Endodermal cell (in vitro differentiated cells): Measurements from ENCODE around the gene KIF16B. TPM values are rescaled to one million over a fixed set of nuclear protein-coding genes. Genes with fewer than 3 reads are reported as not detected.

Experiments
- DNase-seq: peaks from one replicate; pipeline ENCODE4 v3.0.0-alpha.2; 2017
- H3K27ac ChIP-seq: 2 replicates; pipeline ENCODE4 v1.5.1; 2013; ENCODE audit warnings: mild to moderate bottlenecking, low read depth, low read length, moderate library complexity
- H3K27me3 ChIP-seq: 2 replicates; pipeline ENCODE4 v1.6.1; 2013; ENCODE audit warnings: mild to moderate bottlenecking, low read length, moderate library complexity; ENCODE audit not compliant: insufficient read depth, control insufficient read depth, poor library complexity, severe bottlenecking
- H3K36me3 ChIP-seq: 2 replicates; pipeline ENCODE4 v1.7.0; 2013; ENCODE audit warnings: mild to moderate bottlenecking, low read length, moderate library complexity; ENCODE audit not compliant: control insufficient read depth, insufficient read depth
- H3K4me1 ChIP-seq: one replicate; pipeline ENCODE4 v1.7.0; 2013; ENCODE audit warnings: low read length; ENCODE audit not compliant: control insufficient read depth, insufficient read depth
- H3K4me3 ChIP-seq: 2 replicates; pipeline ENCODE4 v1.5.1; 2013; ENCODE audit warnings: mild to moderate bottlenecking, low read length, moderate library complexity
- H3K9ac ChIP-seq: 2 replicates; pipeline ENCODE4 v1.6.1; 2013; ENCODE audit warnings: mild to moderate bottlenecking, low read length, moderate library complexity; ENCODE audit not compliant: poor library complexity, severe bottlenecking; ENCODE audit errors: extremely low read depth
- H3K9me3 ChIP-seq: 2 replicates; pipeline ENCODE4 v1.6.1; 2013; ENCODE audit warnings: mild to moderate bottlenecking, low read length, moderate library complexity; ENCODE audit not compliant: control insufficient read depth
- H3K27ac Mint-ChIP-seq: 2 replicates; pipeline ENCODE4 v1.8.0; 2020; ENCODE audit warnings: mixed read lengths
- H3K27me3 Mint-ChIP-seq: 2 replicates; pipeline ENCODE4 v1.8.0; 2021; ENCODE audit warnings: mild to moderate bottlenecking, mixed read lengths; ENCODE audit not compliant: insufficient read depth
- H3K36me3 Mint-ChIP-seq: 2 replicates; pipeline ENCODE4 v1.8.0; 2020; ENCODE audit warnings: low read depth, mixed read lengths
- H3K4me1 Mint-ChIP-seq: 2 replicates; pipeline ENCODE4 v1.8.0; 2020; ENCODE audit warnings: mixed read lengths
- H3K4me3 Mint-ChIP-seq: 2 replicates; pipeline ENCODE4 v1.8.0; 2020; ENCODE audit warnings: mild to moderate bottlenecking, moderate library complexity, mixed read lengths
- H3K9me3 Mint-ChIP-seq: 2 replicates; pipeline ENCODE4 v1.8.0; 2020; ENCODE audit warnings: mild to moderate bottlenecking, mixed read lengths
- WGBS, 2 experiments: methylation state at CpG; one replicate each; pipeline versions ENCODE4 v1.1.5 to v1.1.7; 2013; ENCODE audit warnings: missing lambda C conversion rate in 2 of 2, mixed read lengths in 1 of 2; ENCODE audit not compliant: insufficient coverage in 1 of 2, insufficient read length in 1 of 2; 5-methylcytosine and 5-hydroxymethylcytosine counted together
- total RNA-seq, 2 donors: library from RNA; stranded (reverse); fragmentation: NEBNext Ultra II Directional in 1 of 2; extraction: Animal tissue kit (Norgen Biotek cat#: 25700) in 1 of 2; gene quantifications; 2 replicates in 1 of 2; 3 replicates in 1 of 2; pipeline ENCODE4 v1.2.1, GENCODE V29; 2021
- TF ChIP-seq, protein P1 (sequence below): fragments of 200-600 bp; sonication (generic); conservative IDR thresholded peaks from 2 replicates; pipeline ENCODE4 v1.5.0; 2021; ENCODE audit warnings: antibody characterized with exemption, mild to moderate bottlenecking

Gene KIF16B
- total RNA-seq, 2 donors from 2014 or later = 17.3 to 18.8 TPM

GRCh38 chr20:16445482-16445881 lies 127.8 kb downstream of the KIF16B start:
- Mint-ChIP-seq H3K27ac (no peak overlapping the region), H3K4me3 (no peak overlapping the region), H3K27me3 (no peaks in the 10 kb centered on the region), H3K36me3 (peaks cover 2% of the 10 kb centered on the region), H3K4me1 (peaks cover 5% of the 10 kb centered on the region), H3K9me3 (no peaks in the 10 kb centered on the region)
- Histone ChIP-seq H3K9ac (no peak overlapping the region), H3K4me1 (no peaks in the 10 kb centered on the region), H3K4me3 (no peak overlapping the region), H3K27me3 (no peaks in the 10 kb centered on the region), H3K9me3 (no peaks in the 10 kb centered on the region), H3K36me3 (no peaks in the 10 kb centered on the region), H3K27ac (no peak overlapping the region)
- WGBS, 2 experiments = 91 to 94% methylated on average over 3 of the region's 3 CpGs
- DNase-seq = no peak
- TF ChIP-seq, protein P1, sequence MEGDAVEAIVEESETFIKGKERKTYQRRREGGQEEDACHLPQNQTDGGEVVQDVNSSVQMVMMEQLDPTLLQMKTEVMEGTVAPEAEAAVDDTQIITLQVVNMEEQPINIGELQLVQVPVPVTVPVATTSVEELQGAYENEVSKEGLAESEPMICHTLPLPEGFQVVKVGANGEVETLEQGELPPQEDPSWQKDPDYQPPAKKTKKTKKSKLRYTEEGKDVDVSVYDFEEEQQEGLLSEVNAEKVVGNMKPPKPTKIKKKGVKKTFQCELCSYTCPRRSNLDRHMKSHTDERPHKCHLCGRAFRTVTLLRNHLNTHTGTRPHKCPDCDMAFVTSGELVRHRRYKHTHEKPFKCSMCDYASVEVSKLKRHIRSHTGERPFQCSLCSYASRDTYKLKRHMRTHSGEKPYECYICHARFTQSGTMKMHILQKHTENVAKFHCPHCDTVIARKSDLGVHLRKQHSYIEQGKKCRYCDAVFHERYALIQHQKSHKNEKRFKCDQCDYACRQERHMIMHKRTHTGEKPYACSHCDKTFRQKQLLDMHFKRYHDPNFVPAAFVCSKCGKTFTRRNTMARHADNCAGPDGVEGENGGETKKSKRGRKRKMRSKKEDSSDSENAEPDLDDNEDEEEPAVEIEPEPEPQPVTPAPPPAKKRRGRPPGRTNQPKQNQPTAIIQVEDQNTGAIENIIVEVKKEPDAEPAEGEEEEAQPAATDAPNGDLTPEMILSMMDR = no peak

- no peak for DNase-seq
Measured at GRCh38 chr20:16444057-16444777, 129.0 kb downstream of the KIF16B start.

DNA sequence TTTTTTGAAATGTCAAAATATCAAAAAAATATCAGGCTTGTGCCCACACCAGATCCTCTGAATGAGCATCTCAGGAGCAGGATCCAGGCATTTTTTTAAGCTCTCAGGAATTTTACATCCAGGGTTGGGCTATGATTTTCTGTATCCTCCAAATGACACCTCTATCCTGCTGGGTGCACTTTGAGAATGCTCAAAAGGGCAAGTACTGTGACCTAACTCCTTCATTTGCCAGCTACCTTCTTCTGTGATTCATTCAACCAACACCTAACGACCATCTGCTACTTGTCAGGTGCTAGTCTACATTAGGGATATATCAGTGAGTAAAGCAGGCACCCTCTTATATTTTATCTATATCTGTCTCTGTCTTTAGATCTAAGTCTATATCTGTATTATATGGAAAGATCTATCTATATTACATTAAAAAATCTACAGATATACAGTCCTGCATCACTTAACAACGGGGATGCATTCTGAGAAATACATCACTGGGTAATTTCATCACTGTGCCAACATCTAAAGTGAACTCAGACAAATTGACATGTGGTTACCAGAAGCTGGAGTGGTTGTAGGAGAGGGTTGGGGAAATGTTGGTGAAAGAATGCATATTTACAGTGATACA lies 131.6 kb downstream of the KIF16B start:
- H3K27ac ChIP-seq = no peak overlapping the region
- Mint-ChIP-seq H3K4me1 (no peaks in the 10 kb centered on the region), H3K36me3 (peaks cover 22% of the 10 kb centered on the region), H3K27ac (no peak overlapping the region), H3K4me3 (no peak overlapping the region), H3K27me3 (no peaks in the 10 kb centered on the region), H3K9me3 (peaks cover 15% of the 10 kb centered on the region)
- no peaks in the 10 kb centered on the region for H3K4me1 ChIP-seq
- 86% methylated on average over 2 of the region's 2 CpGs; no CpG with 5 or more reads in 1 of the 2 experiments for WGBS, 2 experiments
- H3K4me3 ChIP-seq = no peak overlapping the region
- H3K27me3 ChIP-seq = no peaks in the 10 kb centered on the region
- H3K9ac ChIP-seq = no peak overlapping the region
- TF ChIP-seq, protein P1 = no peak
- DNase-seq = no peak
- peaks cover 6% of the 10 kb centered on the region for H3K9me3 ChIP-seq
- H3K36me3 ChIP-seq = no peaks in the 10 kb centered on the region

More at GRCh38 chr20:16444057-16444777, 129.0 kb downstream of the KIF16B start:
- Histone ChIP-seq H3K27ac (no peak overlapping the region), H3K36me3 (no peaks in the 10 kb centered on the region), H3K4me3 (no peak overlapping the region), H3K27me3 (no peaks in the 10 kb centered on the region), H3K9ac (no peak overlapping the region), H3K4me1 (no peaks in the 10 kb centered on the region), H3K9me3 (peaks cover 6% of the 10 kb centered on the region)
- TF ChIP-seq, protein P1 = no peak
- H3K9me3 Mint-ChIP-seq = peaks cover 9% of the 10 kb centered on the region
- 96 to 99% methylated on average over 5 to 6 of the region's 6 CpGs for WGBS, 2 experiments
- H3K4me3 Mint-ChIP-seq = no peak overlapping the region
- H3K36me3 Mint-ChIP-seq = peaks cover 11% of the 10 kb centered on the region
- peaks cover 5% of the 10 kb centered on the region for H3K4me1 Mint-ChIP-seq
- H3K27me3 Mint-ChIP-seq = no peaks in the 10 kb centered on the region
- H3K27ac Mint-ChIP-seq = no peak overlapping the region
